Testis (tissue), 3 donors: ENCODE data around the gene PCDHB7. TPM values are rescaled to one million over a fixed set of nuclear protein-coding genes. Genes with fewer than 3 reads are reported as not detected.
"Not testable (repeated sequence)": the region's sequence is repeated elsewhere in the genome, so short reads cannot be mapped to it uniquely, and the experiment has no call there.

Experiments
- DNase-seq: peaks from one replicate; pipeline ENCODE4 v3.0.0-alpha.2; 2019
- H3K27ac ChIP-seq, 2 donors: fragments of 200-600 bp; sonication (generic); one replicate each; pipeline ENCODE4 v1.5.1; 2019
- H3K27me3 ChIP-seq: fragments of 200-600 bp; sonication (generic); one replicate; pipeline ENCODE4 v1.5.1; 2019
- H3K36me3 ChIP-seq: fragments of 200-600 bp; sonication (generic); one replicate; pipeline ENCODE4 v1.5.1; 2017; ENCODE audit warnings: low read depth; ENCODE audit errors: missing control alignments
- H3K4me1 ChIP-seq: fragments of 200-600 bp; sonication (generic); one replicate; pipeline ENCODE4 v1.5.1; 2019
- H3K4me3 ChIP-seq, 2 donors: fragments of 200-600 bp; sonication (generic); one replicate each; pipeline ENCODE4 v1.5.1; 2017 to 2019
- H3K9me3 ChIP-seq: fragments of 200-600 bp; sonication (generic); one replicate; pipeline ENCODE4 v1.5.1; 2017
- CTCF ChIP-seq, 3 experiments: fragments of 450-650 bp in 2 of 3; fragments of 200-600 bp in 1 of 3; sonication (generic) in 1 of 3; IDR thresholded peaks; one replicate each; pipeline ENCODE4 v1.5.1; 2016 to 2019; ENCODE audit warnings: antibody characterized with exemption in 3 of 3, mild to moderate bottlenecking in 2 of 3, moderate library complexity in 1 of 3
- POLR2A ChIP-seq: fragments of 450-650 bp; IDR thresholded peaks from one replicate; pipeline ENCODE4 v1.6.1; 2017; ENCODE audit warnings: antibody characterized with exemption, mild to moderate bottlenecking, moderate library complexity
- WGBS, 2 donors: methylation state at CpG; one replicate each; pipeline ENCODE4 v1.1.5; 2018; 5-methylcytosine and 5-hydroxymethylcytosine counted together
- intact Hi-C: fragments of 100-400 bp; cut with DNase I; formaldehyde crosslinking; loops from one replicate; pipeline ENCODE4 v1.15.1; 2023; ENCODE audit warnings: low total_unique reads
- polyA plus RNA-seq: library from polyadenylated mRNA; stranded (reverse); fragments of 350-450 nt; fragmentation: Illumina TruSeq; extraction: RNeasy Lipid Tissue Mini Kit (QIAGEN cat#74804); gene quantifications from one replicate; pipeline ENCODE4 v1.2.3, GENCODE V29; 2014; ENCODE audit warnings: low read depth, low replicate concordance; ENCODE audit not compliant: insufficient read depth
- total RNA-seq, 2 donors: library from RNA; depleted of rRNA; stranded (reverse); fragments of >200 nt; gene quantifications; one replicate each; pipeline ENCODE4 v1.2.3, GENCODE V29; 2016

The PCDHB7 gene
- total and polyA plus RNA-seq, 3 donors from 2014 or later = 2.6 to 3.4 (median 3.3) TPM

- TF ChIP-seq CTCF (IDR thresholded peaks at IDR 0.05) = peak in 2 of 3 experiments; percentile 17 to 22
- TF ChIP-seq POLR2A = no peak
- H3K4me1 ChIP-seq = no peaks in the 10 kb centered on the region
- intact Hi-C loops = no loop called here
- H3K27me3 ChIP-seq = no peaks in the 10 kb centered on the region
- WGBS, 2 donors = 22 to 36% methylated on average over 21 of the region's 21 CpGs
- peak overlapping the region in 1 of 2 donors; percentile 2 for H3K4me3 ChIP-seq
- H3K9me3 ChIP-seq = no peaks in the 10 kb centered on the region
- no peaks in the 10 kb centered on the region for H3K36me3 ChIP-seq
- H3K27ac ChIP-seq = no peak overlapping the region
- no peak for DNase-seq
Observed at GRCh38 chr5:141155540-141156374, 16.7 kb upstream of the PCDHB7 start.

GRCh38 chr5:141157356-141157755, 15.1 kb upstream of the PCDHB7 start:
- H3K27ac ChIP-seq, H3K4me1 ChIP-seq, intact Hi-C loops, H3K36me3 ChIP-seq, DNase-seq, H3K27me3 ChIP-seq, H3K4me3 ChIP-seq, H3K9me3 ChIP-seq: not testable (repeated sequence)
- 31% methylated on average over 38 of the region's 38 CpGs; no CpG with 5 or more reads in 1 of the 2 donors for WGBS, 2 donors

- H3K27me3 ChIP-seq, intact Hi-C loops, DNase-seq, H3K4me3 ChIP-seq, H3K36me3 ChIP-seq, H3K4me1 ChIP-seq, H3K9me3 ChIP-seq, H3K27ac ChIP-seq: not testable (repeated sequence)
- WGBS, 2 donors = 28 to 36% methylated on average over 13 to 16 of the region's 28 CpGs
Observed at GRCh38 chr5:141157901-141158300, 14.5 kb upstream of the PCDHB7 start.

GRCh38 chr5:141174291-141175104, 2.1 kb downstream of the PCDHB7 start:
- H3K4me1 ChIP-seq, intact Hi-C loops, H3K9me3 ChIP-seq, DNase-seq, H3K27me3 ChIP-seq, H3K36me3 ChIP-seq, H3K27ac ChIP-seq: not testable (repeated sequence)
- H3K4me3 ChIP-seq = peak overlapping the region in 1 of 2 donors; percentile 22
- whole genome bisulfite sequencing, 2 donors = 25 to 35% methylated on average over 35 to 59 of the region's 79 CpGs

GRCh38 chr5:141175933-141176332, 3.5 kb downstream of the PCDHB7 start:
- TF ChIP-seq POLR2A = no peak
- TF ChIP-seq CTCF (IDR thresholded peaks at IDR 0.05) = no peak
- DNase-seq = no peak
- H3K36me3 ChIP-seq = no peaks in the 10 kb centered on the region
- H3K4me3 ChIP-seq = no peak overlapping the region
- WGBS, 2 donors = 57 to 63% methylated on average over 1 of the region's 1 CpG
- intact Hi-C loops = no loop called here
- no peaks in the 10 kb centered on the region for H3K9me3 ChIP-seq
- H3K27me3 ChIP-seq = no peaks in the 10 kb centered on the region
- H3K27ac ChIP-seq = no peak overlapping the region
- no peaks in the 10 kb centered on the region for H3K4me1 ChIP-seq

- intact Hi-C loops, H3K27ac ChIP-seq, H3K27me3 ChIP-seq, H3K4me3 ChIP-seq, H3K9me3 ChIP-seq, H3K4me1 ChIP-seq, H3K36me3 ChIP-seq: not testable (repeated sequence)
- peak; percentile 78 for DNase-seq
- peak in 1 of 3 experiments; percentile 20 for TF ChIP-seq CTCF (IDR thresholded peaks at IDR 0.05)
- WGBS, 2 donors = 19 to 26% methylated on average over 14 to 15 of the region's 18 CpGs
Observed at GRCh38 chr5:141177577-141178191, 5.2 kb downstream of the PCDHB7 start, which contains the start of gene PCDHB8. TSS of gene PCDHB8 (plus strand) at chr5:141177790. CDS start at chr5:141178035, 245 bp downstream.

GRCh38 chr5:141179371-141179770, 6.9 kb downstream of the PCDHB7 start:
- intact Hi-C loops, H3K9me3 ChIP-seq, H3K4me3 ChIP-seq, H3K4me1 ChIP-seq, H3K36me3 ChIP-seq, H3K27me3 ChIP-seq, H3K27ac ChIP-seq, DNase-seq: not testable (repeated sequence)
- WGBS, 2 donors = 32 to 52% methylated on average over 28 to 37 of the region's 39 CpGs

- H3K36me3 ChIP-seq, H3K9me3 ChIP-seq, H3K4me1 ChIP-seq, H3K27me3 ChIP-seq, DNase-seq, H3K27ac ChIP-seq, intact Hi-C loops, H3K4me3 ChIP-seq: not testable (repeated sequence)
- WGBS, 2 donors = 20 to 34% methylated on average over 15 to 22 of the region's 32 CpGs
Observed at GRCh38 chr5:141179876-141180275, 7.4 kb downstream of the PCDHB7 start.
